ENCODE measurements around the gene SBK3.

SBK3 gene

DNA sequence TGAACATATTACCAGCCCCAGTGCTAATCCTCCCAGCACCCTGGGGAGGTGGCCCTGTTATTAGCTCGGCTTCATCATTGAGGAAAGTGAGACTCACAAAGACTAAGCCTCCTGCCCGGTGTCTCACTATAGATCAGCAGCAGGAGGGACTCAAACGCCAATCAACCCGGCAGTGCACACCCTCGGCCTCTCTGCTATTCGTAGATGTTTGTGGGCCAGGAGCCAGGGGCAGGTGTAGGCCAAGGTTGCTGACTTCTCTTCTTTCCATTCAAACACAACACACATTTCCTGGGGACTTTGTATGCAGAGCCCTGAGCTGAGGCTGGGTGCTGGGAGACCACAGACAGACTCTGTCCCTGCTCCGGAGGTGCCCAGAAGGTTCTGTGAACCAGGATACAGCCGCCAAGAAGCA is 9.4 kb upstream of the SBK3 start:
- DNase-seq (ENCODE audit: low spot score in 2 of 2): no peak
- Histone ChIP-seq H3K27me3 (ENCODE audit: low read depth) (0 out of 2 replicates have a peak, but pooled peaks cover 2% of the 10 kb centered on the region), H3K9me3 (no peaks in the 10 kb centered on the region), H3K36me3 (replicated peaks) (no peaks in the 10 kb centered on the region), H3K4me1 (peaks cover 4% of the 10 kb centered on the region), H3K4me3 (no peak overlapping the region)
- in situ Hi-C loops (cut with MboI; ENCODE audit: low sequenced_read_pairs): no loop called here

DNA sequence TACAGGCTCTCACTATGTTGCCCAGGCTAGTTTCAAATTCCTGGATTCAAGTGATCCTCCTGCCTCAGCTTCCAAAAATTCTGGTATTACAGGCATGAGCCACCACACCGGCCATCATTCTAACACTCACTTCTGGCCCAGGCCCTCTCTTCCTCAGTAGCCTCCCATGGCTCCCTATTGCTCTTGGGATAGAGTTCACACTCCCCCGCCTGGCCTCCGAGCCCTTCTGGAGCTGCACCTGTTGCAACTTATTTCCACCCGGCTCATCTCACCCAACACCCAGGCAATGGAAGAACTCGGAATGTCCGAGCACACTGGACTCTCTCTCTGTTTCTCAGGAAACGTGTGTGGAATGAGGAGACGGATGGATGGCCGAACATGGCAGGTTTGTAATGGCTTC is 9.0 kb upstream of the SBK3 start:
- H3K36me3 ChIP-seq (replicated peaks): no peaks in the 10 kb centered on the region
- in situ Hi-C loops (cut with MboI; ENCODE audit: low sequenced_read_pairs): no loop called here
- no peak for DNase-seq (ENCODE audit: low spot score in 2 of 2)

DNA sequence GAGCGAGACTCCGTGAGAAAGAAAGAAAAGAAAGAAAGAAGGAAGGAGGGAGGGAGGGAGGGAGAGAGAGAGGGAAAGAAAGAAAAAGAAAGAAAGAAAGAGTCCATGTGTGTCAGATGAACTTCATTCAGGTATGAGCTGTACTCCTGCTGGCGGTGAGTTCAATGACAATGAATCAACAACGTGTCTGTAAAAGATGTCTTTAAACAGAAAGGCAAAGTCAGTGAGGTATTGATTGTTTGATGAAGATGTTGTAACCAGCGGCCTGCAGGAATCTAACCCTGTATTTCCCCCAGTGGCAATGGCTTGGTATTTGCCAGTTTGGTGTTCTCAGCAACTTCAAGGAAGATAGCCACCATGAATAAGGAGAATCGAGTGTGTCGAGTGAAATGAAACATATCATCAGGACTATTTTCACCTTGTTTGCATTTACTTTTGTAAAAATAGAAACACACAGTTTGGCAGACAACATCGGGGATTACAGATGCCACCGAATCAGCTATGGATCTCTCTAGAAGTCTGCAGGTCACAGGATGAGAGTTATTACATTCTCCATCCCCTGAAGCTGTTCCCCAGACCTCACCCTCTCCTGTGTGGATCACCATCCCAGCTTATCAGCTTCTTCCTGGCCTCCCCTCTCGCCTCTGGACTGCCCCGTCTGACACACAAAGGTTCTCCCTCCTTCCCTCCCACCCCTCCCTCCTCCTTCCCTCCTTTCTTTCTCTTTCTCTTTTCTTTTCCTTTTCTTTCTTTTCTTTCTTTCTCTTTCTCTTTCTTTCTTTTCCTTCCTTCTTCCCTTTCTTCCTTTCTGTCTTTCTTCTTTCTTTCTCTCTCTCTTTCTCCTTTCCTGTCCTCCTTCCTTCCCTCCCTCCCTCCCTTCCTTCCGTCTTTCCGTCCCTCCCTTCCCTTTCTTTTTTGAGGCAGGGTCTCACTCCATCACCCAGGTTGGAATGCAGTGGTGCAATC is 8.2 kb upstream of the SBK3 start:
- Histone ChIP-seq H3K4me3 (no peak overlapping the region), H3K9me3 (no peaks in the 10 kb centered on the region), H3K27me3 (ENCODE audit: low read depth) (no peaks in the 10 kb centered on the region), H3K36me3 (replicated peaks) (no peaks in the 10 kb centered on the region), H3K4me1 (peaks cover 4% of the 10 kb centered on the region)
- in situ Hi-C loops (cut with MboI; ENCODE audit: low sequenced_read_pairs): no loop called here
- DNase-seq (ENCODE audit: low spot score in 2 of 2): no peak

More for the DNA sequence above, 9.0 kb upstream of the SBK3 start:
- Histone ChIP-seq H3K9me3 (no peaks in the 10 kb centered on the region), H3K4me1 (peaks cover 4% of the 10 kb centered on the region), H3K27me3 (ENCODE audit: low read depth) (no peaks in the 10 kb centered on the region), H3K4me3 (no peak overlapping the region)

DNA sequence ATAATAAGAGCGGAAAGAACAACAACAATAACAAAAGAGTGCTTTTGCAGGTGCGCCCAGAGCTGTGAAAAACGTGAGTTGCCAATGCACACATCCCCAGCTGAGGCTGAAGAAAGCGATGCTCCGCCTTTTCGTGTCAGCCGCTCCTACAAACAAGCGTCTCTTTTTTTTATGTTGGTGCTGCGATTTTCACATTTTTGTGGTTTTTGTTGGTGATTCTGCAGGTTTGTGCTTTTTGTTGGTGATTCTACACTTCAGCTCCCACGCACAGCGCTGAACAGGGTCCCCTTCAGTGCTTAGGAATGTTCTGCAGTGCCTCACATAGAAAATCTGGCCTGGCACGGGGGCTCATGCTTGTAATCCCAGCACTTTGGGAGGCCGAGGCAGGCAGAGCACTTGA is 7.3 kb upstream of the SBK3 start:
- no peaks in the 10 kb centered on the region for H3K9me3 ChIP-seq
- H3K4me3 ChIP-seq: no peak overlapping the region
- no peaks in the 10 kb centered on the region for H3K27me3 ChIP-seq (ENCODE audit: low read depth)
- in situ Hi-C loops (cut with MboI; ENCODE audit: low sequenced_read_pairs): no loop called here
- no peaks in the 10 kb centered on the region for H3K36me3 ChIP-seq (replicated peaks)
- DNase-seq (ENCODE audit: low spot score in 2 of 2): peak; percentile 7 to 38
- peaks cover 4% of the 10 kb centered on the region for H3K4me1 ChIP-seq

DNA sequence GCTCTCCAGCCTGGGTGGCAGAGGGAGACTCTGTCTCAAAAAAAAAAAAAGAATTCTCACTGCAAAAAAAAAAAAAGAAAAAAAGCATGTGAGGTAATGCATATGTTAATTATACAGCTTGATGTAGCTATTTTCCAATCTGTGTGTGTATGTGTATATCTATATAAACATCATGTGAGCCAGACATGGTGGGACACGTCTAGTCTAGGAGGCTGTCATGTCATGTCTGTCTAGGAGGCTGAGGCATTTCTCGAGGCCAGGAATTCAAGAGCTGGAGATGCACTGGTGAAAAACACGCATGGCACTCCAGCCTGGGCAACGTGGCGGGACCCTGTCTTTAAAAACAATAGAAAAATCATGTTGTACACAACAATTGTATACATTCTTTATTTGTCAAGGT is 6.9 kb upstream of the SBK3 start:
- Histone ChIP-seq H3K4me3 (no peak overlapping the region), H3K4me1 (peaks cover 4% of the 10 kb centered on the region), H3K9me3 (no peaks in the 10 kb centered on the region), H3K27me3 (ENCODE audit: low read depth) (no peaks in the 10 kb centered on the region), H3K36me3 (replicated peaks) (no peaks in the 10 kb centered on the region)
- in situ Hi-C loops (cut with MboI; ENCODE audit: low sequenced_read_pairs): no loop called here
- no peak for DNase-seq (ENCODE audit: low spot score in 2 of 2)

DNA sequence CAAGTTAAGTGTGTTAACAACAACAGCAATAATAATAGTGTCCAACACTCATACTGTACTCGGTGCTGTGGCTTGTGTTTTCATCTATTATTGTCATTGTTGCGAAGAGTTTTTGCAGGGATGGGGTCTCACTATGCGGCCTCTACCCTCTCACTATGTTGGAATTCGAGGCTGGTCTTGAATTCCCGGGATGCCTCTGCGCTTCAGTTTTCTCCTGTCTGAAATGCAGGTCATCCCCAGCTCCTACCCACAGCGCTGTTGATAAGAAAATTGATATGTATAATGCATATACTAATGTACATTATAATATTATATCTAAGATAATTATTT is 4.9 kb upstream of the SBK3 start:
- H3K27me3 ChIP-seq (ENCODE audit: low read depth): no peaks in the 10 kb centered on the region
- in situ Hi-C loops (cut with MboI; ENCODE audit: low sequenced_read_pairs): no loop called here
- no peaks in the 10 kb centered on the region for H3K9me3 ChIP-seq
- peaks cover 4% of the 10 kb centered on the region for H3K4me1 ChIP-seq
- no peak for DNase-seq (ENCODE audit: low spot score in 2 of 2)
- no peaks in the 10 kb centered on the region for H3K36me3 ChIP-seq (replicated peaks)
- no peak overlapping the region for H3K4me3 ChIP-seq

DNA sequence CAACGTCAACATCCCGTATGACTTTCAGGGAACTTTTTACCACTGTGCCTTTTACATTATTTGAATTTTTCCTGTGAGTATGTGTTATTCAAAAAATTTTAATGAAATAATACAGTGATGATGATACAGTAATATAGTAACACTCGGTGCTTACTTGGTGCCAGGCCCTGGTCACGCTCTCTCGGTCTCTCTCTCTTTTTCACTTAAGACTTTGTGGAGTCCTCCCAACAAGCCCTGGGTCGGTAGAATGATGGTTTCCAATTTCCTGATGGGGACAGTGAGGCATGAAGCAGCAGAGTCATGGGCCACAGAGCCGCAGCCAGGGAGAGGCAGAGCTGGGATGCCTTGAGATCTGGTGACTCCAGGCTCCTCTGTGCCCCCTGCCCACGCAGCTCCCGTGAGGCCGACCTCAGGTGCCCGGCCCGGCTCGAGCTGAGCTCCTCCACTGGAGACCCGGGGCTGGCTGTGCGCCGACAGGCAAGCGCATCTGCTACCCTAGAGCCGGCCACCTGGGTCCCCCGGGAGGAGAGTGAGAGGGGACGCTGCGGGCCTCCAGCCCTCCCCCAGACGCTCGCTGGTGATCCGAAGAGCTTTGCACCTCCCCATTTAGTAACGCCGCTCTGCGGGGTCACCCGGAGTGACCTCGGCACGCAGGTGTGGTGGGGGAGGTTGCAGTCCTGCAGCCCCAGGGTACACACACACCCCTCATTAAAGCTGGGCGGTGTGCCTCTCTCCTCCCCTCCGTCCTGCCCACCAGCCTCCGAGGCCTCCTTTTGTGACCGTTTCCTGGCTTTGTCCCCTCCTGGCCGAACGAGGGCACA is 4.4 kb upstream of the SBK3 start:
- H3K4me3 ChIP-seq: no peak overlapping the region
- DNase-seq (ENCODE audit: low spot score in 2 of 2): peak in 1 of 2 experiments; percentile 20
- no peaks in the 10 kb centered on the region for H3K36me3 ChIP-seq (replicated peaks)
- peaks cover 4% of the 10 kb centered on the region for H3K4me1 ChIP-seq
- no peaks in the 10 kb centered on the region for H3K9me3 ChIP-seq
- in situ Hi-C loops (cut with MboI; ENCODE audit: low sequenced_read_pairs): no loop called here
- H3K27me3 ChIP-seq (ENCODE audit: low read depth): no peaks in the 10 kb centered on the region

DNA sequence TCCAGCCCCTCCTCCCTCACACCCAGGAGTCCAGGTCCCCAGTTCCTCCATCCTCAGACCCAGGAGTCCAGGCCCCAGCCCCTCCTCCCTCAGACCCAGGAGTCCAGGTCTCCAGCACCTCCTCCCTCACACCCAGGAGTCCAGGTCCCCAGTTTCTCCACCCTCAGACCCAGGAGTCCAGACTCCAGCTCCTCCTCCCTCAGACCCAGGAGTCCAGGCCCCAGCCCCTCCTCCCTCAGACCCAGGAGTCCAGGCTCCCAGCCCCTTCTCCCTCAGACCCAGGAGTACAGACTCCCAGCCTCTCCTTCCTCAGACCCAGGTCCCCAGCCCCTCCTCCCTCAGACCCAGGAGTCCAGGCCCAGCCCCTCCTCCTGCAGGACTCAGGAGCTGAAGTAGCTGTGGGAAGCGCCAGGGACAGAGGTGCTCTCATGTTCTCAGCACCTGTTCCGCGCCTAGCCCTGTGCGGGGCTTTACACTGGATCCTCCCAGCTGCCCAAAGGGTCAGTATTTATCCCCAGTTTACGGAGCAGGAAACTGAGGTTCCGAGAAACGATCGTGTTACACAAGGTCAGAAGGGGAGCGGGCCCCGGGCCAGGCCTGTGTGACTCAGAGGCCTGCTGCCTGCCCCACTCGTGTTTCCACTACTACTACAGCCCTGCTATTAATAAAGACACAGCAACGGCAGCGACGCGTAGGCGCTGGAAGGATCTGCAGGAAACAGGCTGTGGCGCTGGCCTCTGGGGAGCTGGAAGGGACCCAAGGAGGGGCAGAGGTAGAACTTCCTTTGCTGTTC is 1.7 kb upstream of the SBK3 start:
- in situ Hi-C loops (cut with MboI; ENCODE audit: low sequenced_read_pairs): no loop called here
- DNase-seq (ENCODE audit: low spot score in 2 of 2): no peak
- no peaks in the 10 kb centered on the region for H3K36me3 ChIP-seq (replicated peaks)
- no peaks in the 10 kb centered on the region for H3K27me3 ChIP-seq (ENCODE audit: low read depth)
- no peaks in the 10 kb centered on the region for H3K9me3 ChIP-seq
- no peak overlapping the region for H3K4me3 ChIP-seq
- no peaks in the 10 kb centered on the region; the same call in 1 of the 2 replicates for H3K4me1 ChIP-seq

DNA sequence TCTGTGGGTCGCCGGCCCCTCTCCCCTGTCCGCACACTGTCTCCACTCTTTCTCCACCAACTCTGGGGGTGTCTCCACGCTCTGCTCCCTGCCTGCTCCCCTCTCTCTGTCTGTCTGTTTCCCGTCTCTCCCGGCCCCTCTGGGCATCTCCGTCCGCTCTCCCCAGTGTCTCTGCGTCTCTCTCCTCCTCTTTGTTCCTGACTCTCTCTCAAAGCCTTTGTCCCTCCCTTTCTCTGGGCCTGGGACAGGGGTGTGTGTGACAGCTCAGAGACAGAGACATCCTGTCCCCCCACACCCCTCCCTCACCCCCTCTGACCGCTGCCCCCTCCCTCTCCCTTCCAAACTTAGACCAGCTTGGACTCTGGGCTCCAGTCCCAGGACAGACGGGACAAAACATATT is 668 bp upstream of the SBK3 start:
- Histone ChIP-seq H3K27me3 (ENCODE audit: low read depth) (no peaks in the 10 kb centered on the region), H3K9me3 (no peaks in the 10 kb centered on the region), H3K4me1 (no peaks in the 10 kb centered on the region; the same call in 1 of the 2 replicates), H3K4me3 (no peak overlapping the region), H3K36me3 (replicated peaks) (no peaks in the 10 kb centered on the region)
- DNase-seq (ENCODE audit: low spot score in 2 of 2): no peak
- in situ Hi-C loops (cut with MboI; ENCODE audit: low sequenced_read_pairs): no loop called here

DNA sequence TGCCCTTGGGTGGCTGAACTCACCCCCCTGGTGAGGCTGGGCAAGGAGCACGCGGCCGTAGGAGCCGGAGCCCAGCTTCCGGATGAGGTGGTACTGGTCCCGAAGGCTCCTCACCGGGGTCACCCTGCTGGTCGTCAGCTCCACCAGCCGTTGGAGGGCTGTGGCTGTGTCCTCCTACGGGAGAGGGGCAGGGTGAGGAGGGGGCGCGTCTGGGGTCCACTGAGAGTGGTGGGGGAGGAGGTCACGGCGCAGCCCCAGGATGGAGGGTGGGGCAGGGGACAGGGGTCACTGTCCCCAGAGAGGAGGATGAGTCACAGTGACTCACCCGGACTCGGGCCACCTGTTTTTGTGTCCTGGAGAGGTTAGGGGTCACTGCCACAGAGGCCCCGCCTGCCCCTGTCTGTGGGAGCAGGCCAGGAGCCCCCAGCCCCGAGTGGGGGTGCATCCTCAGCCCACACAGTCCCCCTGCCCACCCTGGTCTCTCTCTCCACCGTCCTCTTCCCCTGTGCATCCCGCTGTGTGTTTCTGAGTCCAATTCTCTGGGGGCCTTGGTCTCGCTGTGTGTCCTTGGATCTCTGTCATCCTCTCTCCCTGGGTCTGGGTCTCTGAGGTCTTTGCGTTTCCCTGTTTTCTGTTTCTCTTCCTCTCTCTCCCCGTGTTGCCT is 435 bp downstream of the SBK3 start:
- Histone ChIP-seq H3K36me3 (replicated peaks) (no peaks in the 10 kb centered on the region), H3K4me3 (no peak overlapping the region), H3K9me3 (no peaks in the 10 kb centered on the region), H3K27me3 (ENCODE audit: low read depth) (no peaks in the 10 kb centered on the region), H3K4me1 (no peaks in the 10 kb centered on the region; the same call in 1 of the 2 replicates)
- in situ Hi-C loops (cut with MboI; ENCODE audit: low sequenced_read_pairs): no loop called here
- DNase-seq (ENCODE audit: low spot score in 2 of 2): no peak

DNA sequence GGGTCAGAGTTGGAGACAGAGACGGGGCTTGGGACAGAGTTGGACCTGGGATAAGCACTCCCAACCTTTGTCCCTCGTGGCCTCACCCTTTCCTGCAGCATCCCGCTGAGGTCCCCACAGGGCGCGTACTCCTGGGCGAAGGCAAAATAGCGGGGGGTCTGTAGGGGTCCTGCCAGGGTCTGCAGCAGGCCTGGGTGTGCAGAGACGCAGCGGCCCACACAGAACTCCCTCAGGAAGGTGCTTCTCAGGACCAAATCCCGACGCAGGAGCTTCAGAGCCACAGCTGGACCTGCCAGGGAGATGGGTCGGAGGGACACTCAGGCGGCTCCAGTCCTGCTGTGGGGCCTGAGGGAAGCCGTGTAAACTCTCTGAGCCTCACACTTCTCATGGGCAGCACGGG is 1.3 kb downstream of the SBK3 start:
- H3K27me3 ChIP-seq (ENCODE audit: low read depth): no peaks in the 10 kb centered on the region
- no peaks in the 10 kb centered on the region for H3K9me3 ChIP-seq
- no peaks in the 10 kb centered on the region for H3K36me3 ChIP-seq (replicated peaks)
- H3K4me1 ChIP-seq: no peaks in the 10 kb centered on the region
- DNase-seq (ENCODE audit: low spot score in 2 of 2): no peak
- in situ Hi-C loops (cut with MboI; ENCODE audit: low sequenced_read_pairs): no loop called here
- H3K4me3 ChIP-seq: no peak overlapping the region

DNA sequence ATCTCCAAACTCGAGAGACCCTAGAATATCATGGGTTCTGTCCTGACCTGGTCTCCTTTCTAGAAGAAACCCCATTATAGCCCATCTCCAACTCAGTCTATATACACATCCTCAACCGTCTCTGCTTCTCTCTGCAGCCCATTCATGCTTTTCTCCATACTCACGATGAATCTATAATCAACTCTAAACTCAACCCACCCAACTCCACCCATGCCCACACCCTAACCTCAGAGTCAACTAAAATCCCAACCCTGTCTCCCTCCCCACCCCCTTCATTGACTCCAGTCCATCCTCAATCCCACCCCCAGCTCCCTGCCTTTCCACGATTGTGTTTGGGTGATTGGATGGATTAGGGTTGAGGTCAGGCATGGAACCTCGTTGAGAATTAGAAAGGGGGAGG is 1.8 kb downstream of the SBK3 start:
- H3K4me1 ChIP-seq: no peaks in the 10 kb centered on the region
- no peak for DNase-seq (ENCODE audit: low spot score in 2 of 2)
- H3K27me3 ChIP-seq (ENCODE audit: low read depth): no peaks in the 10 kb centered on the region
- H3K36me3 ChIP-seq (replicated peaks): no peaks in the 10 kb centered on the region
- in situ Hi-C loops (cut with MboI; ENCODE audit: low sequenced_read_pairs): no loop called here
- H3K4me3 ChIP-seq: no peak overlapping the region
- no peaks in the 10 kb centered on the region for H3K9me3 ChIP-seq

DNA sequence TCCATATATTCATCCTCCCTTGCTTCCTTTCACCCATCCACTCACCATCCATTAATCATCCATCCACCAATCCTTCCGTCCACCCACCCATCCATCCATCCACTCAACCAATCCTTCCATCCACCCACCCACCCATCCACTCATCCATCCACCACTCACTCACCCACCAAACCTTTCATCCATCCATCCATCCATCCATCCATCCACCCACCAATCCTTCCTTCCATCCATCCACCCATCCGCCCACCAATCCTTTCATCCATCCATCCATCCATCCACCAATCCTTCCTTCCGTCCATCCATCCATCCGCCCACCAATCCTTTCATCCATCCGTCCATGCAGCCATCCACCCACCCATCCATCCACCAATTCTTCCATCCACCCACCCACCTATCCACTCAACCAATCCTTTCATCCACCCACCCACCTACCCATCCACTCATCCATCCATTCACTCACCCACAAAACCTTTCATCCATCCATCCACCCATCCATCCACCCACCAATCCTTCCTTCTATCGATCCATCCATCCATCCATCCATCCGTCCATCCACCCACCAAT is 3.0 kb downstream of the SBK3 start:
- in situ Hi-C loops (cut with MboI; ENCODE audit: low sequenced_read_pairs): no loop called here
- Histone ChIP-seq H3K4me1 (no peaks in the 10 kb centered on the region), H3K4me3 (no peak overlapping the region), H3K9me3 (no peaks in the 10 kb centered on the region), H3K27me3 (ENCODE audit: low read depth) (no peaks in the 10 kb centered on the region), H3K36me3 (replicated peaks) (no peaks in the 10 kb centered on the region)
- DNase-seq (ENCODE audit: low spot score in 2 of 2): no peak
